HTERT RPE-1 (cell line): Measurements from ENCODE around the gene TMPRSS3.

ENCODE experiments used
- in situ Hi-C: fragments of 300-500 bp; cut with MboI; formaldehyde crosslinking; loops from 4 replicates; pipeline ENCODE4 v1.14.3; 2020; ENCODE audit warnings: low sequenced_read_pairs

The TMPRSS3 gene

DNA sequence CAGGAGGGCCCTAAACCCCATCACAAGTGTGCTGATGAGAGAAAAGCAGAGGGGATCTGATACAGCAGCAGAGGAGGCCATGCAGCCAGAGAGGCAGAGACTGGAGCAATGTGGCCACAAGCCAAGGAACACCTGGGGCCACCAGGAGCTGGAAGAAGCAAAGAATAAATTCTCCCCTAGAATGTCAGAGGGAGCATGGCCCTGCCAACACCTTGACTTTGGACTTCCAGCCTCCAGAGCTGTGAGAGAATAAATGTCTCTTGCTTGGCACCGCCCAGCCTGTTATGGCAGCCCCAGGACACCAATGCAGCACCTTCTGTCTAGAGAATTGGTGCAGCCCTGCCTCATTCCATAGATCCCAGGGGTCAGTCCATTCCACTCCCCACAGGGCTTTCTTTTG is 33.2 kb upstream of the TMPRSS3 start:
- in situ Hi-C loops, result no loop called here

DNA sequence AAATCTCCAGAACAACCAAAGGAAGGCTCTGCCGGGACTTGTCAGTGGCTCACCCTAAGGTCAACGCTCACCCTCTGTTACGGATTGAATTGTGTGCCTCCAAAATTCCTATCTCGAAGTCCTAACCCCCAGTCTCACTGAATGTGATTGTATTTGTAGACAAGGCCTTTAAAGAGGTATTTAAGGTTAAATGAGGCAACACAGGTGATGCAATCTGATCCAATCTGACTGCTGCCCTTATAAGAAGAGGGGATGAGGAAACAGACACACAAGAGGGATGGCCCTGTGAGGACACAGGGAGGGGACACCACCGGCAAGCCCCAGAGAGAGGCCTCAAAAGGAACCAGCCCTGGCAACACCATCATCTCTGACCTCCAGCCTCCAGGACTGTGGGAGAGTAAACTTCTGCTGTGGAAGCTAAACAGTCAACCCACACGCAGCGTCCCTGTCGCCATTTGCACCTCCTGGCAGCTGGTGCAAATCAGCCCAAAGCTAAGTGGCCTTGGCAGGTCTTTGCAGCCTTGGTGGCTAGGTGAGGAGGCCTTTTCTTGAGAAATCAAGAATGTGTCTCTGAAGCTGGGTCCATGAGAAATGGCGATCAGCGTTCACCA is 32.1 kb upstream of the TMPRSS3 start:
- in situ Hi-C loops, result no loop called here

DNA sequence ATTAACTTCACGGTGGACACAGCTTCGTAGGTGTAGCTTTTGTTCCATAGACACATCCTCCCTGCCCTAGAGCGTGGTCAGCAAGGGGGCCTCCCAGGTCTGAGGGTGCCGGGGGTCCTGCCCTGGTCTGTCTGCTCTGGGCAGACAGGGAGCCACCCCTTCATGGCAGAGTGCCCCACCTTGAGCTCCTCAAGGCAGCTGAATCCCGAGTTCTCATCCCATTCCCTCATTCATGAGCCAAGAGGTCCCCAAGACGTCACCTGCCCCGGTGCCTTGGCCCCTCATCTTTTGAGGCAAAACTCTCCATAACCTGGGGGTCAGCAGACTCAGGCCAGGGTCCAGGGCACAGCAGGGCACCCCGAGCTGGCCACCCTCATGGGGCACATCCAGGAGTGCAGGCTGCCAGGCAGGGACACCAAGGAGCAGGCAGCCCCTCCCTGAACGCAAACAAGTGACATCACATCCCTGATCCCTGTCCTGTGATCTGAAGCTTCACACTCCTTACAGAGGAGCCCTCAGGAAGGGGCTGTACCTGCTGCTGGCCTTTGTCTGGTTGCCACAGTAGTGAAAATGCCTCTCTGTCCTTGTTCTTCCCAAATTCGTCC is 31.1 kb upstream of the TMPRSS3 start:
- in situ Hi-C loops, result no loop called here

DNA sequence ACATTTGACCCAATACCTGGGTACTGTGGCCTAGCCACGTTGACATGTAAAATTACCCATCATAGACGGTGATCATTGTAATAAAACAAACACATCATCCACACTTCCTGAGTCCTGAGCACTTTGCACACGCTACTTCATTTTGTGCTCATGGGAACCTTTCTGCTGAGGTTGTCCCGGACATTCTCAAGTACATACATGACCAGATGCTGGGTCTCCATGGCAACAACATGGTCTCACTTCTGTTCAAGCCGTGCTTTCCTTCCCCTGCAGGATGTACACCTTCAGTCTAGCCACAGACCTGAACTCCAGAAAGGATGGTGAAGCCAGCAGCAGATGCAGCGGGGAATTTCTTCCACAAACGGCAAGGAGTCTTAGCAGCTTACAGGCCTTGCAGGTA is 30.6 kb upstream of the TMPRSS3 start:
- in situ Hi-C loops, result no loop called here

DNA sequence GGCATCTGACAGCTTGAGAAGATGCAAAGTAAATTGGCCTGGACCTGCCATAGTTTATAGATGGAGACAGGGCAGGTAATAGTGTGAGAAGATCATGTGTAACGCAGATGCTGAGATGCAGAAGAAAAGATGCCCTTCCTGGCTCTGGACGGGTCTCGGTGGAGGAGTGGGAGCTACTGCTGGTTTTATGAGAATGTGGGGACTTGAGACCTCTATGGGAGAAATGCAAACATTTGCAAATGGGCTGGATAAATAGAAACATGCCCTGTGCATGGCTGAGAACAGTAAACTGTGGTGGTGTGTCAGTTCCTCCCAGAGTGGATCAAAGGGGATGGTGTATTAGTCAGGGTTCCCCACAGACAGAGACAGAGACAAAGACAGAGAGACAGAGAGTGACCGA is 29.7 kb upstream of the TMPRSS3 start:
- in situ Hi-C loops, result no loop called here

DNA sequence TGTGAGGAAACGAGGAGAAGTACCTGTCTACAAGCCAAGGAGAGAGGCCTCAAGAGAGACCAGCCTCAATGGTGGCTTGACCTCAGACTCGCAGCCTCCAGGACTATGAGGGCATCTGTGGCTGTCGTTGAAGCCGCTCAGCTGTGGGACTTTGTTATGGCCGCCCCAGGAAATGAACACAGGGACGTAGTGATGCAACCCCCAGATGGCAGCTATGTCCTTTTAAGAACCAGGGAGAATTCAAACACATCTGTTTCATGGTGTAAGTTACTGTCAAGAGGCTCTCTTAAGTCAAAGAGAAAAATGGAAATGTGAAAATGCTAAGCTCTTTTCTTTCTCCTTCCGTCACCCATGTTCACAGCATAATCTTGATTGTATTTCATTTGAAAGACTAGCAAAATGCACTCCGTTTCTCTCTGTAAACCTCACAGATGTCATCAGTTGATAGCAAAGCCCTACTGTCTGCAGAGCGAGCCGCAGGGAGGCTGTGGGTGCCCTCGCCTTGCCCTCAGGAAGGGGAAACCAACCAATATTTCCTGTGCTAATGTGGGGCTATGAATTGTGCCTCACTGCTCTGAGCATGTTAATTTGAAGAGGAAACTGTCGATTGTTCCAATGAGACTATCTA is 29.2 kb upstream of the TMPRSS3 start:
- in situ Hi-C loops, result no loop called here

DNA sequence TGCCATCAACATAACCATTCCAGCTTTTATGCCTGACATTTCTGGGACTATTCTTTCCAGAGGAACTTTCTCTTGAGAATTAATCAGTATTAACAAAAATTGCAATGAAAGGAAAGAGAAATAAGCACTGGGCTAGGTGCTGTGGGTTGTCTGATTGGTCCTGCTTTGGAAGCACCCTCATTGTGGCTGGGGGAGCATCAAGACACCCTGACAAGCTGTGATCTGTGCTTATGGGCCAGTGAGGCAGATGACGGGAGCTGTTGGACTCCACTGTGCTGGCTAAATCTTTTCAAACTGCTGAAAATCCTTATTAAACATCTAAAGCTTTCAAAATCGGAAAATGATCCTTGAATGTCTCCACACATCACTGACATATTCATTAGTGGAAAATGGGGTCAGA is 27.8 kb upstream of the TMPRSS3 start:
- in situ Hi-C loops, result no loop called here

DNA sequence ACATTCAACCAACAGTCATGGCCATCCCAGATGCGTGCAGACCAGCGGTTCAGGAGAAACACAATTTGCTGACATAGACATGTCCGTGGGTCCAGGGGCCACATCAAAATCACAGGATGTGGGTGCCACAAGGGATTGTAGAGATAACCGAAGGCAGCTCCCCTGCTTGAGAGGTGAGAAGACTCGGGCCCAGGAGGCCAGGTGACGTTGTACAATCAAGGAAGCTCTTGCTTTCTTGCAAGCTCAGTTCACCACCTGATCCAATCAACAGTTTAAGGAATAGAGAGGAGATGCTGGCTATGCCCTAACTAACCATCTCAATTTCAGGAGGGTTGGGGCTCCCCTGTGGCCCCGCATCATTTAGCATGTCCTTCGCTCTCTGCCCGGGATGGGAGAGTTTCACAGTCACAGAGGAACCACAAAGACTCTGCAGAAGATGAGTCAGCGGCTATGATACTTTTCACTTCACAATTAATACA is 27.4 kb upstream of the TMPRSS3 start:
- in situ Hi-C loops, result no loop called here

DNA sequence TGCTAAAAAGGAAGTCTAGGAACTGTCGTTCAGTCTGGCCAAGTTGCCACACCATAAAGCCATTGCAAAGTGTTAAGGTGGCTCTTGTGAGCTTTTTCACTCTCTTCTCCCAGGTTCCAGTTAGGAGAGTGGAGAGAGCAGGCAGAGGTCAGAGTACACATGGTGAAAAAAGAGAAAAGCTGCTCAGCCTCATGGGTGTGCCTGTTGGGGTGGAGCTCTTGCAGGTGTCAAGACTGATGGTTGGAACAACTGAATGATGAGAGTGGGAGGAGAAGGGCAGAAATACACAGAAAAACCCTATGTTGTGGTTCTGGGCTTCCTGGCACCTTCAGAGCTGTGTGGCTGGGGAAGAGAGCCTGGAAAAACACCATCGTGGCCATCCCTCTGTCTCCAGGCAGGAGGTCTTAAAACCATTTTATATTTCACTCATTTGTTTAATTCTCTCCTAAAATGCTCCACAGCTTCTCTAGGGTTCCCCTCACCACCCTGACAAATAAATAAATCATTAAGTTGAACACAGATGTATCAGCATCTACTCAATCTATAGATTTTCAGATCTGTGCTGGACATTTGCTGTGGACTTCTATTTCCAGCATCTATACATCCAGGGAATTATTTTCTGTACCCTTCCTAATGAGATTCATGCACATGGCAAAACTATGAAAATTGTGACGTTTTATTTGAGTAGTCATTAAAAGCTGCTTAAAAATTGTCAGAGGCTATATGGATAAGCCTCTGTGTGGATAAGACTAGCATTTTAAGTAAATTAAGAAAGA is 25.4 kb upstream of the TMPRSS3 start:
- in situ Hi-C loops, result no loop called here

DNA sequence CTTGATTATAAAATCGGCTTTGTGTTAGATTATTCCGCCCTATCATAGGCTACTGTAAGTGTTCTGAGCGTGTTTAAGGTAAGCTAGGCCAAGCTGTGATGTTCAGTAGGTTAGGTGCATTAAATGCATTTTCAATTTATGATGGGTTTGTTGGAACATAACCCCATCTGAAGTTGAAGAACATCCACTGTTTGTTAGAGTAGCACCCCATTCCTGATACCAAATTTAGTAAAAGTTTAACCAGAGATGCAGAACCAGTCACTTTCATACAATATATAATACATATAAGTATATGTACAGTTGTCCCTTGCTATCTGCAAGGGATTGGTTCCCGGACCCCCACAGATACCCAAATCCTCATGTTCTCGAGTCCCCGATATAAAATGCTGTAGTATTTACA is 24.0 kb upstream of the TMPRSS3 start:
- in situ Hi-C loops, result no loop called here

DNA sequence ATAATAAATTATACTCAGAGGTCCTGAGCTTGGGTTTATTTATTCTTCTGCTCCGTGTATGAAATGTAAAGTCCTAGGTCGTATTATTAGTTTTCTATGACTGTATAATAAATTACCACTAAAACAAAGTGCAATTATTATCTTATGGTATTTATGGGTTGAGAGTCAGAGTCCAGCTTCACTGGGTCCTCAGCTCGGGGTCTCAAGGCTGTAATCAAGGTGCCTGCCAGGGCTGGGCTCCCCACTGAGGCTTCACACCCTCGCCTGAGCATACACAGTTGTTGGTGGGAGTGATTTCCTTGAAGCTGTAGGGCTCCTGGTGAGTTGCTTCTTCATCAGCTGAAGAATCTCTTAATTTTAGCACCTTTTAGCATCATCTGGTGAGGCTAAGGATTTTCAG is 23.0 kb upstream of the TMPRSS3 start:
- in situ Hi-C loops, result no loop called here

DNA sequence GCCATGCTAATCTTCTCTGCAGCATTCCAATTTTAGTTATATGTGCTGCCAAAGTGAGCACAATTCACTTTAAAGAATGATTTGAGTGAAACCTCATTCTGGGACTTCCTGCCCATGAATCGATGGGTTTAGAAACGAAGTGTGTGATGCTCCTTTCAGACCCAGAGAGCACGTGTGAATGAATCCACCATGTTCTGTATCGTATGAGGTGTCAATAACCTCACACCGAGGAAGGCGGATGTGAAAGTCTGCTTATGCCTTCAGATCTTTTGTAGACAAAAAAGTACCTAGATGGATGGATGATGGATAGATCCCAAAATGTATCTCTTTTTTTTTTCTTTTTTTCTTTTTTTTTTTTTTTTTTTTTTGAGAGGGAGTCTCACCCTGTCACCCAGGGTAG is 21.7 kb upstream of the TMPRSS3 start:
- in situ Hi-C loops, result no loop called here

DNA sequence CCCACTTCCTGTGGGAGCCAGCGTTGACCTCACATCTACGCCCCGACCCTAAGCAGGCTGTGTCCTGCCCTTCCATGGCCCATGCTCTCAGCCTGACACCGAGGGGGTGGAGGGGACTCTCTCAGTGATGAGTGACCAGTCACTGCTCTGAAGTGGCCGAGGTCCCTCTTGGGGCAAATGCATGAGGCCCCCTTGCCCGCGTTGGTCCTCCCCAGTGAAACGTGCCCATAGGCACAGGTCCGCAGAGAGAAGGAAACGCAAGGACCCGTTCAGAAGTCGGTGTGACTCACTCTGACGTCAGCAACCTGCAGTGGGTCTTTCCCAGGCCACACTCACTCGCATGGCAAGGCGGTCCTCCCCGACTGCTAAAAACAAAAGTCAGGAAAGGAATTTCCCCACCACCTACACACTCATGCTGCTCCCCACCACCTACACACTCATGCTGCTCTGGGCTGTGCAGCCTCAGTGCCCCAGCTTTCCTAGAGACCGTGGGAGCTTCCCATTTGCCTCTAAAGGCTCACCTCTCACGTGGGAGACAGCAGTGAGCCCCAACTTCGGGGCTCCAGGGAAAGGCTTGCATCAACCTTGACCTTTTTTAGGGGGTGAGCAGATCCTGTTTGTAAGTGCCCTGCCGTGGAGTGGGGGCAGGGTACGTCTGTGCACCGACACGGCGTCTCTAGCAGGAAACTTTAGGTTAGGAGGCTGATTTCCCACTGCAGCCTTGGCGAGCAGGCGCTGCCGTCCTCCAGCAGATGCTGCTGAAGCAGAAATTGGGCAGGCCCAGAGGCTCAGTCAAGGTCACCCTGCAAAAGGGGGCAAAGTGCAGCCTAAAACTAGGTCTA is 19.3 kb upstream of the TMPRSS3 start:
- in situ Hi-C loops, result no loop called here

DNA sequence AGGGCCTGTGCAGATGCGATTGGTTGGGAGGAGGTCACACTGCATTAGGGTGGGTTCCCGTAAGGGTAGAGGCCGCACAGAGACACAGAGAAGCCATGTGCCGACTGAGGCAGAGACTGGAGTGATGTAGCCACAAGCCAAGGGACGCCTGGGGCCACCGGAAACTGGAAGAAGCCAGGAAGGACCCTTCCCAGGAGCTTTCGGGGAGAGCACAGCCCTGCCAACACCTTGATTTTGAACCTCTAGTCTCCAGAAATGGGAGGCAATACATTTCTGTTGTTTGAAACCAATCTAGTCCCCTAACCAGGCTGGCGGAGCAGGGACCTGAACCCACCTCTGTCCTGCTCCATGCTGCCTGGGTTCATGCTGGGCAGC is 18.7 kb upstream of the TMPRSS3 start:
- in situ Hi-C loops, result no loop called here

DNA sequence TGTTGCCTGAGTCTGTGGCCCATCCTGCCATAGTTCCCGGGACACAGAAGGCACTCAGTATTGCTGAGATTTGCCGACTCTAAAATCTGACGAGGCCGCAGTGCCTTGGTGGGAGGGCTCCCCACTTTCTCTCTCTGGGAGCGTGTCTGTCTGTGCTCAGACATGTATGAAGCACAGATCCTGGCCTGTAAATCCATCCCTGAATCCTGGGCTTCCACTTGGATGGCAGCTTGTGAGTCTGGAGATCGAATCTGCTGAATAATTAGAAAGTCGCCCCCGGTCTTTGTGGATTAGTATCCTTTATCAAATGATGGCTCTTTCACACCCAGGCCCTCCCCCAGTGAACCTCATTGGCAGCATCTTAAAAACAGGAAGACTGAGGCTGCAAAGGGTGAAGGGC is 18.2 kb upstream of the TMPRSS3 start:
- in situ Hi-C loops, result no loop called here

DNA sequence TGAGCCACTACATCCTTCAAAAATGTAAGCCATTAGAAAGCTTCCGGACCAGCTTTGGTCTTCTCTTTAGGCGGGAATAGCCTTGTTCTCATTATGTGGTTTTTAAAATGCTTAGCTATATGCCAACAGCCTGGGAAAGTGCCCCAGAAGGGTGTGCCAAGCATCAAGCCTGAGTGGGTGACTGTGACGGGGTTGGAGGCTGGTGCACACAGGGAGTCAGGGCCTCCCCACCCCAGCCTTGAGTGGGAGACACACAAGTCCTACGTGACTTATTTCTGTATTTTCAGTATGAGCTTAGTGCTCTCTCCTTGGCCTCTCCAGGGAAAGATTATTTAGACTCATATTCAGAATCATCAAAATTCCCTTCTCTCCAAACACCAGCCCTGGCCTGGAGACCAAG is 17.6 kb upstream of the TMPRSS3 start:
- in situ Hi-C loops, result no loop called here

DNA sequence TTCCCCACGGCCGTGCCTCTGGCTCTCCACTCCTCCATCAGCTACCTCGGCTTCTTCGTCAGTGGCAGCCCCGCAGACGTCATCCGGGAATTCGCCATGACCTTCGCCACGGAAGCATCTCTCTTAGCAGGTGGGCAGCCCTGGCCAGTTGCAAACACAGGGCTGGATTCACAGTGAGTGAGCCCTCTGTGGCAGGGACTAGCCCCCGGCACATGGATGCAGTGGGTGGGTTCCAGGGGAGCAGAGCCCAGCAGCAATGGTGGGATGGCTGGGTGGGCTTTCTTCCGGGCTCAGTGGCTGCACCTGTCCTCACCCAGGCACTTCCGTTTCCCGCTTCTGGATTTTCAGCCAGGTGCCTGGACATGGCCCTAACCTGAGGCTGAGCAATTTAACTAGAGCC is 17.2 kb upstream of the TMPRSS3 start:
- in situ Hi-C loops, result no loop called here

DNA sequence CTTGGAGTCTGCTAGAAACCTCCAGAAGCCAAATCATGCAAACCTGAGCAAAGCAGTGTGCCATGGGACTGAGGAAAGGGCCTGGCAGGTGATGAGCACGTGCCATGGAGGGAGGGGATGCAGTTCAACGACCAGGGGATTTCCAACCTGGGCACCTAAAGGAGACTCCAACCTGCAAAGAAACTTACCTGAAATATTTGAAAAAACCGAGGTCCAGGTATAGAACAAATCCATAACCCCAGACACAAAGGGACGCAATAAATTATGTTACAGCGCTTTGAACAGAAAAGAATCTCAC is 16.7 kb upstream of the TMPRSS3 start:
- in situ Hi-C loops, result no loop called here

DNA sequence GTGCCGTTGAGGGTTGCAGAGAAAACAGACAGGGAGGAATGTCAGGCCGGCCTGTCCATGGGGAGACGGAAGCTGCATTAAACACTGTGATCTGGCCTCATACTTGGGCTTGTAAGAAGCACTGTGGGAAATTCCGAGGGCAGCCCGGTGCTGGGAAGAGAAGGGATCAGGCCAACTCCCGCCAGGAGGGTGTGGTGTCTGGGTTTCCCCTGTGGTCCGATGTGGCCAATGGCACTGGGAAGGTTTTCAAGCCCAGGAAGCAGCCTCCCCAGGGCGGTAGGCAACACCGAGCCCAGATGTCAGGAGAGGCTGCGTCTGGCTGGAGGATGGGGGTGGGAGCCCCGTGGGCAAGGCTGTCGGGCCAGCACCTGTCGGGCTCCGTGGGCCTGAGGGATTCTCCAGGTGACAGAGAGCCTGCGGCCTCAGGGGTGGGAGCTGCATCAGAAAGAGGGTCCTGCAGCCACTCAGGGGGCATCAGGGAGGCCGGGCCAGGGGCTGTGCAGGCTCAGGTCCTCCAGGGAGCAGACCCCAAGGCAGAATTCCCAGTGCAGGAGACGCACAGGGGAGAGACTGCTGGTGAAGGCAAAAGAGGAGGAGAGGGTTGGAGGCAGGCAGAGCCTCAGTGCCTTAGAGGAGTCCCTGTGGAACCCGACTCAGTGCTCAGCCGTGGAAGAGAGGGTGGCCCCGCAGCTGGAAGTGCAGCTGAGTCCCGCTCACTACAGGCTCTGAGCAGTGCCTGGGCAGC is 16.2 kb upstream of the TMPRSS3 start:
- in situ Hi-C loops, result no loop called here

DNA sequence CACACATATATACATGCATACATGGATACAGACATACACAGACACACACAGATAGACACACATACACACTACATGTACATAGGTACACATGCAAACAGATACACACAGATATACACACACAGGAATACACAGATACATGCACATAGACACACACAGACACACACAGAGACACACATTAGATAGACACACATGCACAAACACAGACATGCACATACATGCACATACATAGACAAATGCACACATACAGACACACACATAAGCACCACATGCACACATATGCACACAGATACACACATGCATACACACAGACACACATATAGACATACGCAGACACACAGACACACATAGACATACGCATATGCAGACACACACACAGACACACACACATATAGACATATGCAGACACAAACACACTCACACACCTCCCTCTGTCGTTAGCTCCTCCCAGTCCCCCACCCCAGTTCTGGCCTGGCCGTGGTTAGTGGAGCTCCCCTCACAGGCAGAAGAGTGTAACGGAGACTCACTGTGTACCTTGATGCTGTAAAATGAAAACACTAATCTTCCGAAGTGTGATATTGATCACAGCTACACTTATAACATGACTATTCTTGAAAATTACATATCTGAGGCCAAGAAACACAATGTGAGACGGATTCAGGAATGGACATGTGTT is 15.5 kb upstream of the TMPRSS3 start:
- in situ Hi-C loops, result no loop called here
